ENCODE data around the gene DAB2IP.

DNA sequence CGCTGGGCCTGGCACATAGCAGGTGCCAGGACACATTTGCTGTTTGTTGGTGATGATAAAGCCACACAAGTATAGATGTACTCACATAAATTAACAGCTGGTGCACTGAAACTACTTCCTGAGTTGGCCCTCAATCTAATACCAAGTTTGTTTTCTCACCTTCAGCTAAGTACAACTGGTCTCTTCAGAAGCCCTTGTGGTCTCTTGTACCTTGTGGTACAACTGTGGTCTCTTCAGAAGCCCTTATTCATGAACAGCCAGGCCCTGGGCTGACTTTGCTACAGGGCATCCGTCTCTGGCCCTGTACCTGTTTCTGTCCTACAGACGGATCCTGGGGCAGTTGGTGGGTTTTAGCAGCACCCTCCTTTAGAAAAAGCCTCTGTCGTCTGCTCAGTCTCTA, 81.5 kb downstream of the DAB2IP start:
- TF ChIP-seq, protein P1, sequence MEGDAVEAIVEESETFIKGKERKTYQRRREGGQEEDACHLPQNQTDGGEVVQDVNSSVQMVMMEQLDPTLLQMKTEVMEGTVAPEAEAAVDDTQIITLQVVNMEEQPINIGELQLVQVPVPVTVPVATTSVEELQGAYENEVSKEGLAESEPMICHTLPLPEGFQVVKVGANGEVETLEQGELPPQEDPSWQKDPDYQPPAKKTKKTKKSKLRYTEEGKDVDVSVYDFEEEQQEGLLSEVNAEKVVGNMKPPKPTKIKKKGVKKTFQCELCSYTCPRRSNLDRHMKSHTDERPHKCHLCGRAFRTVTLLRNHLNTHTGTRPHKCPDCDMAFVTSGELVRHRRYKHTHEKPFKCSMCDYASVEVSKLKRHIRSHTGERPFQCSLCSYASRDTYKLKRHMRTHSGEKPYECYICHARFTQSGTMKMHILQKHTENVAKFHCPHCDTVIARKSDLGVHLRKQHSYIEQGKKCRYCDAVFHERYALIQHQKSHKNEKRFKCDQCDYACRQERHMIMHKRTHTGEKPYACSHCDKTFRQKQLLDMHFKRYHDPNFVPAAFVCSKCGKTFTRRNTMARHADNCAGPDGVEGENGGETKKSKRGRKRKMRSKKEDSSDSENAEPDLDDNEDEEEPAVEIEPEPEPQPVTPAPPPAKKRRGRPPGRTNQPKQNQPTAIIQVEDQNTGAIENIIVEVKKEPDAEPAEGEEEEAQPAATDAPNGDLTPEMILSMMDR (conservative IDR thresholded peaks at IDR 0.05), result no peak
- TF ChIP-seq ZFX (IDR thresholded peaks at IDR 0.05), result no peak
